HG02798 (cell line): ENCODE data around the gene C14orf180.

ENCODE experiments used
- ATAC-seq: cut with Tn5 transposase; IDR thresholded peaks from one replicate; pipeline ENCODE4 v1.9.1; 2021; ENCODE audit warnings: mild to moderate bottlenecking; ENCODE audit not compliant: unreplicated experiment, poor library complexity

Gene C14orf180

DNA sequence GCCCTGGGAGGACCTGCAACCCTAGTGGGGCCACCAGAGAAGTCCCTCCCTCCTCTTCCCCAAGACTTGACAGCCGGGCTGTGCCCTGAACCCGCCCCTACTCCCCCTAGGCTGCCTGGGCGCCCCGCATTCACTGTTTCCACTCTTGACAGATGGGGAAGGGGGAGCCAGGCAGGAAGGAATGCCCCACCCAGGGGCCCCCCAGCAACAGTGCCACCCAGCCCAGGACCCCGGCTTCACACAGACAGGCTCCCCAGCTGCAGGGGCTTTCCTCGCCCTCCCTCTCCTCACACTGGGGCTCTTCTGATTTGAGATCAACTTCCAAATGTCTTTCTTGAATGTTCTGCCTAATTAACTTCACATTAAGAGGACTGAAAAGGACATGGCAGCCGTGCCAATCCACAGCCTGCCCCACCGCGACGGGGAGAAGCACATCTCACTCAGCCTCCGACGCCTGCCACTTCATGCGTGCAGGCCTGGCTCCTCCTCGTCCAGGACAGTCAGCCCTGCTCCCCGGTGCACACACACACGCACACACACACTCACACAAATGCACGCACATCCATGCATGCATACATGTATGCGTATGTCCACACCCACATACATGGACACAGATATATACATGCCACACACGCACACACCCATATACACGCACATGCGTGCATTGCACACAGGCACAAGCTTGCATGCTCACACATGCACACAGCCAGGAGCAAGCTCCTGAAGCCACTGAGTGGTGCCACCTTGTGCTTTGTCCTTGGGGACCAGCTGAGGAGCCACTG lies 19.6 kb upstream of the C14orf180 start:
- ATAC-seq = no peak

DNA sequence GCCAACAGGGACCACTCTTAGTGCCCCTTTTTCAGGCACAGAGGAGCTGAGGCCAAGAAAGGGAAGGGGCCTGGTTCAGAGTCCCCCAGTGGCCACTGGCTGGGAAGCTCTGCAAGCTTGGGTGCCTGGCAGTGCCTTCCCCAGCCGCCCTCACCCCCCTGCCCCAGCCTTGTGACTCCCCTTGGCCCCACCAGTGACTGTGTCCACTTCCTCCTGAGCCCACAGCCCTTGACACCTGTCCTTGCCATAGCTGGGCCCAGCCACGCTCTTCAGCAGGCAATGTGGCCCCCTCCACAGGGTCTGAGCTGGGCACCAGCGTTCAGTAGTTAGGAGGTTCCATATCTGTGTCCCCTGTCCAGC lies 19.0 kb upstream of the C14orf180 start:
- no peak for ATAC-seq

DNA sequence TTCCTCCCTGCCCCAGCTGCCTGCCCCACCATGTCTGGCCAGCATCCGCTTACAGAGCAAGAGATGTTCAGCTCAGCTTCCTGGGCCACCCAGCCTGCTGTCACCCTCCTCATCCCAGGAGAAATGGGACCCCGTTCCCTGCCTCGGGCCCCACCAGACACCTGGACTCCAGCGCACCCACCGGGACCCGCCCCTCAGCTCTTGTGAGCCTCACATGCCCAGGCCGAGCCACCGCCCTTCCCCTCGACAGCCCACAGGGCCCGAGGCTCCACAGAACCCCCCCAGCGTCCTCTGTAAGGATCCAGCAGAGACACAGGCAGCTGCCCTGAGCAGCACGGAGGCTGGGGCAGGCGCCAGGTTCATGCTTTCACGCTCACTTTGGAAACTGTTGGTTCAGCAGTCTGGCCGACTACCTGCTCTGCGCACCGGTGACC lies 18.4 kb upstream of the C14orf180 start:
- ATAC-seq = no peak

DNA sequence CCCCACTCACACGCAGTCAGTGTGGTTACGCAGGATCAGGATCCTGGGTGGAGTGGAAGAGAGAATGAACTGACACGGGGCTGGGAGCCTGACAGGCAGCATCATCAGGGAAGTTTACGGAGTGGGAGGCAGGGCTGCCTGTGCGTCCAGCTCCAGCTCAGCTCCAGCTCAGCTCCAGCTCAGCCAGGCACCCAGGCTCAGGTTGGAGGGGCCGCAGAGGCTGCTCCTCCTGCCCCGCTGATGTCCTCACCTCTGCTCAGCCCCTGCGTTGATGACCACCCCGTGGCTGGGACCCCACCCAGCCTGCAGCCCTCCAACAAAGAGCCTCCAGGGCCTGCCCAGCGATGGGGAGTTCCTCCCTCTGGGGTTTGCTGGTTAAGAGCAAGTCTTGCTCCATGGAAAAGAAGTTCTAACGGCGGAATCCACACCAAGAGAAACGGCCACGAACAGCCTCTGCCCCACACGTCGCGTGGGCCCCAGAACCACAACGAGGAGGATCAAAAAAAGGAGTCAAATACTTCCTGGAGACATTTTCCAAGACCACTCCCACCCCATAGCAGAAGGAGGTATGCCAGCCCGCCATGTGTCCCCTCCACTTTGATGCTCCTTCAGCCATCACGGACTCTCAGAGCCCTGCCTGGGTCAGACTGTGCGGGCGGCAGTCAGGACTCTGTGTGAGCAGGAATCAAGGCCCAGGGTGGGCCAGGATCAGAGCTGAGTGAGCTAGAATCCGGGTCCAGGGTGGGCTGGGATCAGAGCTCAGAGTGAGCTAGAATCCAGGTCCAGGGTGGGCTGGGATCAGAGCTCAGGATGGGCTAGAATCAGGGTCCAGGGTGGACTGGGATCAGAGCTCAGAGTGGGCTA lies 17.7 kb upstream of the C14orf180 start:
- ATAC-seq = no peak

DNA sequence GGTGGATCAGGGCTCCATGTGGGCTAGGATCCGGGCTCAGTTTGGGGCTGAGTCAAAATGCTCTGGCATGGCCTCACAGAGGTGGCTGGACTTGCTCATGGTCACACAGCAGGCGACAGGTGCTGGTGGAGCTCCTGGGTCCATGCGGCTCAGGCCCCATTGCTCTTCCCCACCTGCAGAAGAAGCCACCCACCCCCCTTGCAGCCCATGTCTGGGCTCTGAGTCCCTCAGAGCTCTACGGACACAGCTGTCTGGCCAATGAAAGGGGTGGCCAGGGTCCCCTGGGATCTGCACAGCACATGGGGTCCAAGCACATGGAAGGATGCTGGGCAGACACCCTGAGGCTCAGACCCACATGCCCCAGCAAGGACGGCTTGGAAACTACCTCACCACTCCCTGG lies 17.0 kb upstream of the C14orf180 start:
- ATAC-seq = no peak

DNA sequence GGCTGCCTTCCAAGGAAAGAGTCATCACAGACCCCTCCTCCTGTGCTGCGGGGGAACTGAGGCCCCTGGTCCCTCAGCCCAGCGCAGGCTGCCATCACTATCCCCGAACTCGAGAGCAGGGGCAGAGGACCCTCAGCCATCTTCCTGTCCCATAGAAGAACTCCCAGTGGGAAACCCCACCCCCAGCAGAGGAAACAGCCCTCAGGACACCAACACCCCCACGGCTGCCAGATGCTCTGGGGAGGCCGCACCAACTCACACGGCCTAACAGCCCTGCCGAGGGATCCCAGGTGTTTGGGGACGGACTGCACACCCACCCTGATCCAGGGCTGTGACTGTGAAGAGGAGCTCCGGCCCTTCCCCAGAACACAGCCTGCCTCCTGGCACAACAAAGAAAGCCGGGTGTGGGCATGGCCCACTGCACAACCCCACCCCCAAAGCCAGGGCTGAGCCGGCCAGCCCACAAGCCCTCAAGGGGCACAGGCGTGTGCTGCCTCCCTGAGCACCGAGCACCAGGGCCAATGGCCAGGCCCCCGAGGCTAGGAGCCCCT lies 16.3 kb upstream of the C14orf180 start:
- ATAC-seq = no peak

DNA sequence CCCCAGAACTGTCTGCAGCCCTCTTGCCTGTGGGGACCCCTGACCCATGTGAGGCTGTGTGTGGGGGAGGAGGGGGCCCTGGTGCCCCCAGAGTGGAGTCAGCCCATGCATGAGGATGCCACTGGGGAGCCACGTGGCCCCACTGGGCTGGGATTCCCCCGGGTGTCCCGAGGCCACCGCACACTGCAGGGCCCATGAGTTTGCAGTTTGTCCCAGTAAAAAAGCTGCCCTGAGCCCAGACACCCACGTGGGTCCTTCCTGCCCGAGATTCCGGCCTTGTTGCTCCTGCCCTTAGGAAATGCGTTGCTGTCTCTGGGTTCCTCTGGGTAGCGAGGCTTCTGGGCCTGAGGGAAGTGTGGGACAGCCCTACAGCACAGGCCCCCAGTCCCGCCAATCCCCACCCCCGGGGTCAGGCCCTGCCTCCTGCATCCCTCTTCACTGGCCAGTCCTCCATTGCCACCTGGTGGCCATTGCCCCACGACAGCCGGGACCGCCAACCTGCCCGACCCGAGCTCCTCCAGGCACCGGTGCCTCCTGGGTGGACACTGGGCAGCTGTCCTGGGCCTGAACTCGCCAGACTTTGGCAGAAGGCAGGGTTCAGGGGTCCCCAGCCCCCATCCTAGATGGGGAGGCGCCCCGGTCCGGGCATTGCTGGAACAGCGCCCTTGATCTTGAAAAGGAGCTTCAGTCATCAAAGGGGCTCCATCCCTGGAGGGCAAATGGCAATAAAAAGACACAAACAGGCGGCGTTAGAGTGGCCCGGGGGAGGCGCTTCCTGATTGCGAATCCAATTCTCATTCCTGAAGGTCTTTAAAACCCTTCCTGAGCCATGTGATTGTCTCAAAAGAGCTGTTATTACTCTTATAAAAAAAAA lies 15.6 kb upstream of the C14orf180 start:
- ATAC-seq = no peak

DNA sequence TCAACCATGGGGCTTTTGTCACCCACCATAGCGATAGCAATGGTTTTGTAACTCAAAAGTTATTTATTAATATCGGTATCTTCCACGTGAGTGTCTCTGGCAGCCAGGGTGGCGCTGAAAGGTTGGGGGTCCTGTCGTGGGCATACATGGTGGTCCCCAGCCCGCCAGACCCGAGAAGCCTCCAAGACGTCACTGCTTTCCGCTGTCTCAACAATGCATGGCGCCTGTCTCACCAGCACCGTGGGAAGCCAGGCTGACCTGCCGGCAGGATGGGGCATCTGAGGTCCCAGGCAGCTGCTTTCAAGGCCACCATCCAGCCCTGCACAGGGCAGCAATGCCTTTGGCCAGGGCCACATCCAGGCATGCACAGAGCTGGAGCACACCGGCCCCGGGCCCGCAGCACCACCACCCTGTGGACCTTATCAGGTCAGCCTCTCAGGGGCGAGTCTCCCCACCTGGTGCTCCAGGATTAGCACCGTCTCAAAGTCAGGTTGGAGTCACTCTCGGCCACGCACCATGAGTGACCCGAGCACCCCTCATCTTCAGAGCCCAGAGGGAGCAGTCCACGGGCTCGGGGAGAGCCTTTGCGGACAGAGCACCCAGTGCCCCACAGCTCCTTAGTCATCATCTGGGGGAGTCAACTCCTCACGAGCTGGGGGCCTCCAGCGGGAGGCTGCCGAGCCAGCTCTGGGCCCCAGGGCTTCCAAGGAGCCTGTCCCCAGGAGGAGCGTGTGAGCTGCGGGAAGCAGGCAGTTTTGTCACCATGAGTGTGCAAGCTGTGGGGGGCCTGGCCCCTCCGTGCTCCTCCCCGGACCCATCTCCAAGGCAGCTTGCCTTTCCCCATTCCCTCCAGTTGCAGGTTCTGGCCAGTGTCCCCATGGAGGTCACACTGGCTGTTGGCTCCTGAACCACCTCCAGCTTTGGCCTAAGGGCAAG lies 14.6 kb upstream of the C14orf180 start:
- no peak for ATAC-seq

DNA sequence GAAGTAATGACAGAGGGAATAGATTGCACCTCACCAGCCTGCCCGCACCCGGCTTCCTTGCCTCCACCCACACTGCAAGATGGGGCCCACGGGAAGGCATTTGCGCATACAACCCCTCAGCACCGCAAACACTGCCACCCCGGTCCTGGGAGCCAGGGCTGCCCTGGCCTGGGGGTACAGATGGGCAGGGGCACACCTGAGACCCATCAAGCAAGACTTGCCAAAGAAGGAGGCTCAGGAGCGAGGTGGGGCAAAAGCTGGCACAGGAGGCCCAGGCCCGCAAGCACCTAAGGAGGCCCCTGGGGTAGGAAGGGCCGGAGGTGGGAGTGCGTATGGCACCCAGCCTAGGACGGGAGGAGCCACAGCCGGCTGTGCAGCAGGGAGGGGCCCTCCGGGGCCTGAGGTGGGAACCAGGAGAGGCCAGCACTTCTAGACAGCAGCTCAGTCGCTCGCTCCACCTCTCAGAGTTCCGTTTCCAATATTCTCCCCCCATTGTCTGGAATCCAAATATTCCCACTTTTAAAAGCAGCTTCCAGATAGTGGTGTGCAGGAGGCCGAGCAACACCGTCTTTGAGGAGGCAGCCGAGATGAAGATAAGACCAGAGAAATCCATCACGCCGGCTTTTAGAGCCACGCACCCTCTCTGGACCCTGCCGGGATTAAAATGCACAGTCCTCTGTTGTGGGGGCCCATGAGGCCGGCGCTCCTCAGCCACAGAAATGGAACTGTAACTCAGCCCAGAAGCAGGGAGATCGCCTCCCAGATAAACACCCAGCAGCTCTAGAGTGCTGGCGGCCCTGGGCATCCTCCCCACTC lies 12.2 kb upstream of the C14orf180 start:
- no peak for ATAC-seq

DNA sequence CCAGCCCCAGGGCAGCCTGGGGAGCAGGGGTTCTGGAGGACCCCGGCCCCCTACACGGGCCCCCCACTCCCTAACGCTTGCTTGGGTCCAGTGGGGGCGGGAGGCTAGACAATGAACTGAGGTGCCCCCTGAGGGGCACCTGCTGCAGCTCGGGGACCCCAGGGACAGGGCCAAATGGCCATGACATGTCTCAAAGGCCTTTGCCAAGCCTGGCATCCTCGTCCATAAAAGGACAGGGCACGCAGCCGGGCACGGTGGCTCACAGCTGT lies 11.7 kb upstream of the C14orf180 start:
- ATAC-seq = no peak

DNA sequence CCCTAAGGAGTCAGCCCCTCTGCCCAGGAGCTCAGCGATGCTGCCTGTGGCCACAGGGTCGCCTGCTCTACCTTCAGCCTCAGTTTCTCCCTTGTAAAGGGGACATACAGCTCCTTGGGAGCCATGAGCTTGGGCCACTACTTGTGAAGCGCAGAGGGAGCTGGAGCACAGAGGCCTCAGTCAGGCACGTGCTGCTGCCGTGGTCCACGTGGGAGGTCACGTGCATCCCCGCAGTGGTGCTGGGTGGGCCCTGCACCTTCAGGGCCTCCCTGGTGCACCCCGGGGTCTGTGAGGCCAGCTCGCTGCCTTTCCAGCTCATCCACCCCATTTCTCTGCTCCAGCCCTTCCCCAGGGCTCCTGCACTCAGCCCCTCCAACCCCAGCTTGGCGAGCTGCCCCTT lies 10.9 kb upstream of the C14orf180 start:
- ATAC-seq = no peak

DNA sequence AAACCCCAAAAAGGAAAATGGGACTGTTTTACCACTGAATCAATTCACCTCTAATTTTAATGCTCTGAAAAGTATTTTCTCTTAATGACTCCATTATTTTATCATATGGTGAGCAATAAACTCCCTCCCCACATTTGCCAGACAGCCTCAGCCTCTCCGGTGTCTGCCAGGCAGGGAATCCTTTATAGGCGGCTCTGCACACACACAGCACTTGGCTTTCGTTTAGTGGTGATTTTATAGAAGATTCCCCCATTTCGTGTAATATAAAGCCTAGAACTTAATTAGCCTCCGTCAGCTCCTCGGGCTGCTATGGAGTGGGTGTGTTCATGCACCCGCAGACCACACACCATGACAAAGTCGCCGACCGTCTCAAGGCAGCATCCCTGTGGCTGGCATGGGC lies 10.1 kb upstream of the C14orf180 start:
- no peak for ATAC-seq

DNA sequence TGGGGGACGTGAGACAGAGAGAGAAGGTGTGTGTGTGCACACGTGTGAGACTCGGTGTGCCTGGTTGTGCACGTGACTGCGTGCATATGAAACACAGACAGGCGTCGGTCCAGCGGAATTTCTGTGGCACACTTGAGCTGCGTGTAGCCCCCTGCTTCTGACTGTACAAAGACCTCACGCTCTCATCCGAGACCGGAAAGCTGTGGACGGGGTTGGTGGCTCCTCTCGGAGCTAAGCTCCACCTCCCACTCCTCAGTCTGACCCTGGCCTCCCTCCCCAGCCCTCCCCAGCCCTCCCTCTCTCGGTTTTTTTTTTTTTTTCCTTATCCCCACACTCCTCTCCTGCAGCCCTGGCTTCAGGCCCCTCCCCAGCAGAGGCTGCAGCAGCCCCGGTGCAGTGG lies 8.3 kb upstream of the C14orf180 start:
- ATAC-seq = no peak

DNA sequence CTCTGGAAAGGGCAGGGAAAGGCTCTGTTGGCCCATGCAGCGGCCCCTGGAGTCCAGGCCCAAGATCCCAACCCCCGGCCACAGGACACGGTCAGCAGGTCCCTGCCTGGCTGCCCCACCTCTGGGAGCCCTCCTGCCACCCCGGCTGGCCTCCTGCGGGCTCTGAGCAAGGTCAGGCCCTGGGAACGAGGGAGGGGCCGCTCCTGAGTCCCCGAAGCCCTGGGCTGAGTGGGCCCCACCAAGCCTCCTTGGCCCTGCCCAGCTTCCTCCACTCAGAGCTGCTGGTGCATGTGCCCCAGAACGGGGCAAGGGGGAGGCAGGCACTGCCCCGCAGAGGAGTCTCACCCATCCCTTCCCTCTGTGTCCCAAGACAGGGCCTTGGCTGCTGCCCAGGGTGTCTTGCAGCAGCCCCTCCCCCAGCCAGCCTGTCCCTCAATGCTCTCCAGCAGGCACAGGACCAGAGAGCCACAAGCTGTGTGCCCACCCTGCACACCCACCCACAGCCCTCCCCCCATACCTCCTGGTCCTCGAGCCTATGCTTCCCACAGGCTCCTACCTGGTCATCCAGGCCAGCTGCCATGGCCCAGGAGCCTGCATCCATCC lies 7.4 kb upstream of the C14orf180 start:
- ATAC-seq = no peak

DNA sequence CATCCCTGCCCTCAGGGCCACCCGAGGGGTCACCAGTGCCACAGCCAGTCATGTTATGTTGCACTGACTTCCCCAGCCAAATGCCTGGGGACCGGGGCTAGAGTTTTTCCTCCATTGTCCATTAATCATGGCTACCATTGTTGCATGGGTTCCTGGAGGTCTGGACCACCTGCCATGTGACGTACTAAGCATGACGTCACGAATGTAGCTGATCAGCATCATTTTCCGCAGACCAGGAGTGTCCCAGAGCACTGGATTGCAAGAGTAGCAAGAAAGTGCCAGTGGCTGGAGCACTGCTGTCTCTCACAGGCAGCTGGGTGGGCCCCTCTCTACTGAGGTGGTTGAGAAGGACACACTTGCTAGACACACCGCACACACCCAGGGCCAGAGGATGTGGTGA lies 6.9 kb upstream of the C14orf180 start:
- ATAC-seq = no peak

DNA sequence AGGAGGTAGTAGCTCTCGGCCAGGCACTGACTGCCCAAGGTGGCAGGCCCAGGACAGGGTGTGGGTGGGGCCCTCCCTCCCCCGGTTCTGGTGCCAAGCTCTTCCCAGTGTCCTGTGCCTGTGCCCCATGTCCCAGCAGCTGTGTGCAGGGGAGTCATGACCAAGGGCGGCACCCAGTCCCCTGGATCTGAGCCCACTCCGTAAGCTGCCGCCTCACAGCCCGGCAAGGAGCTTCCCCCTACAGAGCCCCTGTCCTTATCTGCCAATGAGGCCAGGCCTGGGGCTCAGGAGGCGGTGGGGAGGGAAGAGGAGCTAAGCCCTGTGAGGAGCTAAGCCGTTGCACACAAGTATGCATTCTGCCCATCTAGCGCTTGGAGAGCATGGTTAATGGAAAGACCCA lies 5.6 kb upstream of the C14orf180 start:
- no peak for ATAC-seq

DNA sequence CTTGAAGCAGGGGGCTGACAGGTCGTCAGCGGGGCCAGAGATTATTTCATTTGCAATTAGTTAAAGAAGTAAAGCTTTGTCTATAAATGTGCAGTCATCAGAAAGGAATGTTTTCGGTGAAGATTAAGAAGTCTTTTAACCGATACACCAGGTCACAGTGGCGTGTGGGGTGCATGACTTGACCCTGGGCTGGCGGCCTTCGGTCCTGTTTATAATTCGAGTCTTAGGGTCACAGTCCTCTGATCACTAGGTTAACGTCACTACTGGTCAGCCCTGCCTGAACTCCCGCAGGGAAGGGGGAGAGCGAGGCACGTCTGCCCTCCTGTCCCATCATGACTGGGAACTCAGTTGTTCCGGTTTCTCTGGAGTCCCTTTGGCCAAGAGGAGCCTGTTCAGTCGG lies 5.0 kb upstream of the C14orf180 start:
- ATAC-seq = no peak

DNA sequence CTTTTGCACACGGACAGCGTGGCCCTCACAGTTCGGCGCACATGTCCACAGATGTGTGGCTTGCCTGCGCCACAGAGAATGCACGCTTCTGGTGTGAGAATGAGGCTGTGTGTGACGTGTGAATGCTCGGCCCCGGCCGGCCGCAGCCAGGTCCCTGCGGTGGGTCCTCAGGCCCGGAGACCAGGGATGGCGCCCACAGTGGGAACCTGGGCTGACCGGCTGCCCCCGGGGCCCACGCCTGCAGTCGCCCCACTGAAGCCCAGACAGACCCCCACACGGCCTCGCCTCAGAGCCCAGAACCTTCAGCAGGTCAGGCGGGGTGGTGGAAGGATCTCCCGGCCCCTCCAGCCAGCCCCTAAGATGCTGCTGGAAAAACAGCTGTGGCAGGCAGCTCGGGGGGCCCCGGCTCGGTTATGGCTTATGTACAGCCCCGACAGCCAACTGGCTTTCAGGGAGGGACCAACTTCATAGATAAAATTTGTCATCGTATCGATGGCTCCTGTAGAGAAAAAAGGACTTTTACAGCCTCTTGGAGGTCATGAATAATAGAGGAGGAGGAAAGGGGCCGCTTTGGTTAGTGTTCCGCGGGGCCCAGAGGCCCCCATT lies 4.5 kb upstream of the C14orf180 start:
- no peak for ATAC-seq
